Activated CD4-positive, alpha-beta T cell treated with anti-CD3 and anti-CD28 coated beads for 4 hours (primary cell): ENCODE measurements around the gene ZNF385A.
"Not testable (repeated sequence)": the region's sequence is repeated elsewhere in the genome, so short reads cannot be mapped to it uniquely, and the experiment has no call there.

Experiments used
- DNase-seq, 2 donors: peaks; one replicate each; pipeline ENCODE4 v3.0.0-alpha.2; 2020

The ZNF385A gene

DNA sequence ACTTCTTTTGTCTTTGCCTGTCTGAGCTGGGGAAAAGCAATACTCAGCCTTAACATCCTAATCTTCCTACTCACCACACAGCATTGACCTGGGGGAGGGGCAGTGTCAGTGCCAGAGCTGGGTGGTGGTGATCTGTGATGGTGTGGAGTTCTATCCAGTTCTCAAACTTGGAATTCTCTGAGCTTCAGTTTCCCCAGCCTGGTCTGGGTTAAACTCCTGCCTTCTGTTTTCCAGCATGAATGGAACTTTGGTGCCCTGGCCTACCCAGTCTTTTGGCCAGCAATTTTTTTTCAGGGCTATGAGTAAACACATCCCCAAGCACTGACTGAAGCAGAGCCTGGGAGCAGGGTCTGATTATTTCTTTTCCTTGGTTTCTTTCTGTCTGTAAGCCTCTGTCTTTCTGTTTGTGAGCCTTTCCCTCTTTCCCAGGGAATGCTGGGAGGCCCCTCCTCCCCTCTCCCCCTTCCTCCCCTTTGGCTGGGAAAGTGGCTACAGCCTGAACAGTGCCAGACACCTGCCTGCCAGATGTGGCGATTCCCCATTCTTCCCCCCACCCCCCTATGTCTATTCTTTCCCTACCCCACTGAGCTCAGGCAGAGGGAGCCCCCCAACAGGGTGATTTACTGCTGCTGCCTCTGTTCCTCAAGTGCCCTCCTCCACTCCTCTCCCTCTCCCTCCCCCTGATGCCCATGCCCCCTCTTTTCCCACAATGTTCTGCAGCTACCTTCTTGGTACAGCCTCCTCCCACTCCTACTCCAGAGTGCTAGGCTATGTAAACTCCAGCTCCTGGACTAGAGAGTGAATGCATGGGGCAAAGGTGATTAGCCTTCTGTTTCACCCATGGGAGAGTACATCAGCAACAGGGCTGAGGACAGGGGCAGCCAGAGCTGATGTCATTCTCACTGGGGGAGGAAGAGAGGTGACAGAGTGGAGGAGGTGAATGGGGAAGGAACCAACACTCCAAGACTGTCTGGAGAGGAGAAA, 31.4 kb downstream of the ZNF385A start:
- no peak for DNase-seq

DNA sequence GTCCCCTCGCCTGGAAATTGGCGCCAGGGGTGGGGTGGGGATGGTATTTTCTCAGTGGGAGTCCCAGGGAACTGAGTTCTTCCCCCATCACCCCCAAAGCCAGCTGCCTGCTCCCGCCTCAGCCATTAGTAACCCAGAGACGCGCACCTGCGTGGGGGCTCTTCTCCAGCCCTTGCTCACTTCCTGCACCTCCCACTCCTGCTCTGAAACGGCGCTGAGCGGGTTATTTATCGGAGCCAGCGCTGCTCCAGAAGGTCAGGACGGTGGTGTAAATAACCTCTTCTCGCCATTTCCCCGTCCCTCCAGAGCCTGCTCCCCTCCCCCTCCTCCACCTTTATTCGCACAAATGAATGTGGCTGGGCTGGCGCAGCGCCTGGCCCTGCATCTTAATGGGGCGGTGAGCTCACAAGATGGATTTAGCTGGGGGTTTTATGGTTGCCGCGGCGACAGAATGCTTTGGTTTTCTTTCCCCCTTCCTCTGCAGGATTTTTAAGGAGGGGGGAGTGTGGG, 32.5 kb downstream of the ZNF385A start:
- peak; percentile 51 to 58 for DNase-seq

DNA sequence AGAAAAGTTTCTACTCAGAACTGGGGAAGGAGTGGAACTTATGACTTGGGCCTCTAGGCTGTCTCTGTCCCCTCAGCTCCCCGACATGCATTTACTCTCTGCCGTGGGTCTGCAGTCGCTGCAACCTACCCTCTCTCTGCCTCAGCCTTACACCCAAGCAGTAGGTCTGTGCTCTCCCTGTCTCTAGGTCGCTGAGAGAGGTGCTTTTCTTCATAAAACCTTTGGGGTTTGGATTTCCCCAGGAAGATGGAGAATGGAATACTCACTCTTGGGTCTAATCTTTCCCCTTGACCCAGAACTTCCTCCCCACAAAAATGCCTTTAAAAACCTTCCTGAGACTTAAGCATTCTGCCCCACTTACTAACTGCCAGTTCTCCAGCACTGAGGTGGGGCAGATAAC, 33.2 kb downstream of the ZNF385A start:
- DNase-seq: no peak

DNA sequence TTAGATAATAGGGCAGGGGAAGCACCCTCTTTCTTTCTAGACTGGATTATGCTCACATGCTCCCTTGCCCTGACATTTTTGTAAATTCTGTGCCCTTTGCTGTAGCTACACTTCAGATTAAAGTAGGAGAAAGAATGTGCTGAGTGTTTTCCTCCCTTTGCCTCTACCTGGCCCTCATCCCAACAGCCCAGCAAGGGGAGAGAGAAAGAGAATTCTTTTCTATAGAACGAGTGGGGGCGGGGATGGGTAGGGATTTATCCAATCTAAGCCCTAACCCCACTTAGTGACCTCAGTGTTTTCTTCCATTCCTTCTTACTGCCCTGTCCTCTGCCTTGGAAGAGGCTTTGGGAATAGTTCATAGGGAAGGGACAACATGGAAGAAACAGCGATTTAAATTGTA, 33.8 kb downstream of the ZNF385A start:
- DNase-seq: no peak

DNA sequence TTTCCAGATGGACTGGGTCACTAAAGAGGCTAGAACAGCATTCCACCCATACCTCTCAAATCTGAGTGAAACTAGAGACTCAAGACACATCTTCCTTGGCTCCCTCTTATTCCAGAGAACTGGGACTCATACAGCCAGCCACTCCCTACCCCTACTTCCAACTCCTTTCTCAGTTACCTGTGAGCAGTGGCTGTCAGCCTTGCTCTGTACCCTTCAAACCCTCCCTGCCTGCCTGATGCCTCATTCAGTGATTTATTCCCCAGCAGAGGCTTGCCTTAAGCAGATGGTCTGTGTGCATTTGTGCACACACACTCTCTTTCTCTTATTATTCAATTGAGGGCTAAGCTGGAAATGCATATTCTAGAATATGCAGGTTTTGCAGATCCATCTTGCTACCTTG, 34.9 kb downstream of the ZNF385A start:
- no peak for DNase-seq

DNA sequence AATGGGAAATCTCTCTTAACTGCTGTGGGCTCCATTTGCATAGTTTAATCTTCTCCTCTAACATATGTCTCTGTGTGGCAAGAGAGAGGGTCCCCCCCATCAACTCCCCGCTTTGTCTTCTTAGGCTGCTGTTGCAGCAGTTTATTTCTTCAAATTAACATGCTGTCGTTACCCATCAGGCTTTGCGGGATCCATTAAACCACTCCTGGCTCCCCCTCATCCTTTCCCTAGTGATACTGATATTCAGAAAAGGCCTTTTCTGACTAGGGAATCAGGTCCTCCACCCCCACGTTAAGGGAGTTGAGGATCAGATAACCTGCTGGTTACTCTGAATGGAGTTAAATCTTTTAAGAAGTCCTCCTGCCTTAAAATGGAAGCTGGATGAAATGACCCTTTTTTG, 35.5 kb downstream of the ZNF385A start:
- DNase-seq: no peak

DNA sequence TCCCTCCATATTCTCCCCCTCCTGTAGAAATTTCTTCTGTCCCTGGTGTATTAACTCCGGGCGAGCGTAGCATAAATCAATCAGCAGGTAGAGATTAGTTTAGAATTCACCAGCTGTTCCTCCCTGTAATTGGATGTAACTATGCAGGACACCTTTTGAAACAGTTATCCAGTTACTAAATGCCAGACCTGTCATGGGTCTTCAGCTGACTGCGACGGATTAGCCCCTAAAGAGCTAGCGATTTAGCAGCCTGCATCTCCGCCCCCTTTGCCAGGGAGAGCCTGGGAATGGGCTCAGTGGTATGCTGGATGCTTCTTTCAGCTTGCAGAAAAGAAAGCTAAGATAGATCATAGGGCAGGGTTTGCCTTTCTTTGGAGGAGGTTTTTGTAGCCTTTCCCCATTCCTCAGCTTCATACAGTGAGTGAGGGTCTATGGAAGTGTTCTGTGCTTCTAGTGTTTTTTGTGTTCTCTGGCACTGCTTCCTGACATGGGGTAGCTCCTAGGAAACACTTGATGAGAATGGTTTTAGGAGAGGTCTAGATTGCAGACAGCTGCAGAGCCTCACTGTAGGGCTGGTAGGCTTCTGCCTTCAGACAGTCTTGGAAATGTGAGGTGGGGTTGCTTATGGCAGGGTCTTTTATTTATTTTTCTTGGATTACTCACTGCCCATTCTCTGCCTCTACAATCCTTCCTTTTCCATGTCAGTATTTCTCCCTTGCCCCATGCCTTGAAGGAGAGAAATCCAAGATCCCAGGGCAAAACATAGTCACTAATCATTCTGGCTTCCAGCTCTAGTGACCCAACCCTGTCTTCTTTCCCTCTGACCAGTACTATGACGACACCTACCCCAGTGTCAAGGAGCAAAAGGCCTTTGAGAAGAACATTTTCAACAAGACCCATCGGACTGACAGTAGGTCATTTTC, 42.9 kb downstream of the ZNF385A start:
- DNase-seq: no peak

DNA sequence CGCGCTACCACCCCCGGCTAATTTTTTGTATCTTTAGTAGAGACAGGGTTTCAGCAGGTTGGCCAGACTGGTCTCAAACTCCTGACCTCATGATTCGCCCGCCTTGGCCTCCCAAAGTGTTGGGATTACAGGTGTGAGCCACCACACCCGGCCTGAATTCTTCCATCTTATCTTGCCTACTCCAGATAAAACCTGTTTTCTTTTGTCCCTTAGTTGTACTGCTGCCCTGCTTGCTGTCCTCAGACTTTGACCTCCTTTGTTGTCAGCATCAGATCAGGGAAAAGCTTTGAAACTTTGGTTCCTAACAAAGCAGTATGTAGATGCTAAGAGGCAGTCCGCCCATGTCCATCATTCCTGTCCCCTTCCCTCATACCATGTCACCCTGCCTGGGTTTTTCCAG, 43.7 kb downstream of the ZNF385A start:
- no peak for DNase-seq

DNA sequence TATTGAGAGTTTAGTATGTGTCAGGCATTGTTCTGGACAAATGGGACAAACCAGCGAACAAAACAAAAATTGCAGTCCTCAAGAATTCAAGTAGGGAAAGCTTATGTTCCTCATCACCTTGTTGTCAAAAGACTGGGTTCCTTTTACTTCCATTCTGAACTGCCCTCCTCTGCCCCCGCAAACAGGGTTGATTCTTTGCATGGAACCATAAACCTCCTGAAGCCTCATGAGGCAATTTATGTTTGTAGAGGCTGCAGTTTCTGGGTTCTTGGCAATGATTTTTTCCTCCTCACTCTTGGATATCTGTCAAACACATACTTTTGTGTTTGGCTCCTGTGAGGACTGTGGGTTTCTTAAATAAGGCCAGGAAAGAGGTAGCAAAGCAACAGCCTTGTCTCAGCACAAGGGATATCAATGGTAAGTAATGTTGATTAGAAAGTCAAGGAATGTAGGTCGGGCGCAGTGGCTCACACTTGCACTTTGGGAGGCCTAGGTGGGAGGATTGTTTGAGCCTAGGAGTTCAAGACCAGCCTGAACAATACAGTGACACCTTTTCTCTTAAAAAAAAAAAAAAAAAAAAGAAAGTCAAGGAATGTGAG, 45.7 kb downstream of the ZNF385A start:
- DNase-seq: no peak

DNA sequence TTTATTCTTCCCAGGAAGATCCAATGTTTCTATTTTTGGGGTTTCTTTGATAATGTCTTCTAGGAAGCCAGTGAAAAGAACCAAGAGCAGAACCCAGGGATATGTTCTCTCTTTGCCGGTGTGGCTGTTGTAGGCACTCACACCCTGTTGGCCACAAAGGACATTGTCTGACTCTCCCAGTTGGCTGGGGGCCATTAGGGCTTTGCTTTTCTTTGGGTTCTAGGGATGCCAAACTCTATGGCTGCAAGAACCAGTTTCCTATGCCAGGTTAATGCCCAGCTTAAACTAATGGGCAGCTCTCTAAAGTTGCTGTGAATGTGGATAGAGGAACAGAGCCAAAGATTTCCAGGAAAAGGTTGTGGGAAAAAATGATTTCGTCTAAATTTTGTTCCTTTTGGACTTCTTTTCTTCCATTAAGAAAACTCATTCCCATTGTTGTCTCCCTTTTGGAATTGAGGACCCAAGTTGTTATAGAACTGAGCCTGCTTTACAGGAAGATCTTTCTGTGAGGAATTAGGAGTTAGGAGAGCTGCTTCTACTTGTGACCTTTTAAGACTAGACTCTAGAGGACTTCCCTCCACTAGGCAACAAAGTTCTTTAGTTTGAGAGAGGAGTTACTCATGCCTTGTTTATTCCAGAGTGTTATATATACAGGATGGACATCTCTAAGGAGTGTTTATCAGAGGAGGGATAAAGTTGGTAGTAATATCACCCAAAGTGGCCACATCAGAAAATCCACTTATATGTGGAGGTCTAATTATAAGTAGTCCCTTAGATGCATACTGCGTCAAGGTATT, 46.5 kb downstream of the ZNF385A start:
- no peak for DNase-seq

DNA sequence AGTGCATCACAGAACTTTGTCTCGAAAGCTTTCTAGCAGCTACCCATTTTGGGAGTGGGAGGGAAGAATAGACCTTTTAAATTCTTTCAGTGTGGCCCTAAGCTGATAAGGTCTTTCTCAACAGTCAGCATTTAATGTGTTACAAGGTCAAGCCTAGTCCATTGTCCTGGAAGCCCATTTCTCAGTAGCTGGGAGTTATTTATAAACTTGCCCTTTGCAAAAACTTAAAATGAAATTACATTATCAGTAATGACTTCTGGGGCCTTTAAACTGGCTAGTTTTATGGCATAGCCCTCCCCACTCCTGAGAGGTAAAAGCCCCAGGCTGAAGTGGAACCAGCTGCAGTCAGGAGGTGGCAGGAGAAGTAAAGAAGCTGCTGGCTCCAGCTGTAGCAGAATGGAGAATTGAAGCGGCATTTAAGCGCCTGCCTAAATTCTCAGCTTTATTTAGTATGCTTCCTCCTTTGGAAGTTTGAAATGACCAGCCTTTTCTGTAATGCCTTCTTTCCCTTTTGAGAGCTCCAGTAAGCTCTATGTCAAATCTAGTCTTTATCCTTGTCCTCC, 47.2 kb downstream of the ZNF385A start:
- no peak for DNase-seq

DNA sequence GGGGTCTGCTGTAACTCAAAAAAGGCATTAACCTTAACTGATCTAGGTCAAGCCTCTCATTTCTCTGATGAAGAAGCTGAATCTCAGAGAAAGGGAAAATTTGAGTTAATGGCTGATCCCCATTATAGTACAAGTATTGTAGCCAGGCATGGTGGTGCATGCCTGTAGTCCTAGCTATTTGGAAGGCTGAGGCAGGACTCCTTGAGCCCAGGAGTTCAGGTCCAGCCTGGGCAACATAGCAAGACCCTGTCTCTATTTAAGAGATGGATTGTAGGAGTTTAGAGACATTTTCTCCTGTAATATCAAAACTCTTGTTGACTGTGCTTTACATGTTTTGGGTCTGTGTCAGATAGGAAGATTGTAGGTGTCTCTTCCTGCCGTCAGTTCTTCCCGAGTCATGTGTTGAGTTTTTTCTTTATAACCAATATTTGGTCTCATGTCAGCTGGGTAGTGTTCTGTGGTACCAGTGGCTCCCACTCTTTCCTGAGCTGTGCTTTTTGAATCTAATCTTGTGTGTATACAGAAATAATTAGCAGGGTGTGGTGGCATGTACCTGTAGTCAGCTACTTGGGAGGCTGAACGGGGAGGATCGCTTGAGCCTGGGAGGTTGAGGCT, 51.0 kb downstream of the ZNF385A start:
- DNase-seq: no peak

DNA sequence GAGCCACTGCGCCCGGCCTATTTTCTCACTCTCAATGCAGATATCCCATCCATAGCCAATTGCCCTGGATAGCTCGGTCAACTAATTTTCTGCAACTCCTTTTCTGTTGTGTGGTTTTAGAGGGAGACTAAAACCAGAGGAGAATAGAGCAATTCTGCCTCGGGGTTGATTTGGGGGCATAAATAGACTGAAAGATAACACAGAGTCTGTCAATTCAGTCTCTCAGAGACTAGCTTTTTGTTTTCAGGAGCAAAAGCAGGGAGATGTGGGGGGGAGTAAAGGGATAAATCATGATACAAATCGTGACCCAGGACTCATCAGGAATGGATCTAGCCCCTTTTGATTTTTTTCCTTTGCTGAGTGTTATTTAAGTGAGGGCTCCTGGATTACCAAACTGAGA, 53.1 kb downstream of the ZNF385A start:
- DNase-seq: no peak

DNA sequence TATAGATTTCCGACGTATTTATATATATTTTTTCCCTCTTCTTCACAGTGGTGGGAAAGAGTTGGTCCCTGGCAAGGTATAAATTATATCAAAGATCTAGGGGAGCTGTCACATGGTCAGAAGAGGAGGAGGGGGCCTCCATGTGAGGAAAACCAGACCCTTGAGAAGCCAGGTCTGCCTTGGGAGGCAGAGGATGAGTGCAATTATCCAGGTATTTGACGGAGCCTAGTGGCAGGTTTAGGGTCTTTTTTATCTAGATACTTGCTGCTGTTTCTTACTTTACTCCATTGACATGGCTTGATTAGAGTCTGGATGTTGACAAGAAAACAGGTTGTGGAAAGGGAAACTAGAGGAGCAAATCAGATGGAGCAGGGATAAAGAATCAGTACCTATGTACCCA, 54.1 kb downstream of the ZNF385A start:
- no peak for DNase-seq

DNA sequence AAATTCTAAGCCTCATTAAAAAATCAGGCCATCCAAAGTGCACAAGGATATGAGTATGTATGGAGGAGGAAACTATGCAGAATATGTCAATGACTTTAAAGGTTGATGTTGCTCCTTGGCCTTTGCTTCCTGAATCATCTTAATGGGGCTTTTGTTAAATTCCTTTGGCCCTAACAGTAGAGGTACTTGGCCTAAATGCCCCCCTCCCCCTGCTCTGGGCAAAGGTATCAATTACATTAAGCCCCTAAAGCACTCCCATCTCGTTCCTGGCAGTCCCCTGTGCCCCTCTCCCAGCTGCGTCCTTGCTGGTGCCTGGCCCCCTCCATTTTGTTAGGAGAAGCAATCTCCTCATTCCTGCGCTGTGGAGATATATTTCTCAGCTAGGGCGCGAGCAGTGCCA, 54.8 kb downstream of the ZNF385A start:
- DNase-seq: no peak

DNA sequence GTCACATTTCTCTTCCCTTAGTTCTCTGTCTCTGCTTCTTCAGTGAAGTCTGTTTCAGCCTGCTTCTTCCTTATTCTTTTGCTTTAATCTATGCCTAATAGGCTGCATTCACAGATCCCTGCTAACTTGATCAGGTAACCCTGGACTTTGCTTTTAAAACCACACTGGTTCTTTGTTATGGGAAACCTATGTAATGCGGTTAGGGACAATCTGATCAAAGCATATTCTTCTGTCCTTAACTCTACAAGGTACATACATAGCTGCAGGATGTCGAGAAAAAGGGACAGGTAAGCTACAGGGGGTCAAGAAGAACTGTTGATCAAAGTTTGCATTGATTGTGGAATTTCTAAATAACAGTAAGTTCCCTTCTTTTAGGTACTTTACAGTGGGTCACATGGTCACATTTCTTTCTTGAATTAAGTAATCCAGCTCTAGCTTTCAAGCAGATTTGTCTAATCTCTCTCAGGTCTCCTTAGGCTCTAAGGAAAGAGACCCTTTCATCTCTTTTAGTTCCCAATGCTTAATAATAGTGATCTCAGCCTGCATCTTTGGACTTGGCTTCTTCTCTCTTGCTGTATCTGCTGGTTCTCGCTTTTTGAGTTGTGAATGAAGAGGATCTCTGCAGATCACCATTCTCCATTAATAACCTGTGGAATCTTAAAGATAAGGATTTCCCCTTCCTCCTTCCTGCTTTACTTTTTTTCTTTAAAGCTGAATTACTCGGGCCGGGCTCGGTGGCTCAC, 55.8 kb downstream of the ZNF385A start:
- DNase-seq: no peak

DNA sequence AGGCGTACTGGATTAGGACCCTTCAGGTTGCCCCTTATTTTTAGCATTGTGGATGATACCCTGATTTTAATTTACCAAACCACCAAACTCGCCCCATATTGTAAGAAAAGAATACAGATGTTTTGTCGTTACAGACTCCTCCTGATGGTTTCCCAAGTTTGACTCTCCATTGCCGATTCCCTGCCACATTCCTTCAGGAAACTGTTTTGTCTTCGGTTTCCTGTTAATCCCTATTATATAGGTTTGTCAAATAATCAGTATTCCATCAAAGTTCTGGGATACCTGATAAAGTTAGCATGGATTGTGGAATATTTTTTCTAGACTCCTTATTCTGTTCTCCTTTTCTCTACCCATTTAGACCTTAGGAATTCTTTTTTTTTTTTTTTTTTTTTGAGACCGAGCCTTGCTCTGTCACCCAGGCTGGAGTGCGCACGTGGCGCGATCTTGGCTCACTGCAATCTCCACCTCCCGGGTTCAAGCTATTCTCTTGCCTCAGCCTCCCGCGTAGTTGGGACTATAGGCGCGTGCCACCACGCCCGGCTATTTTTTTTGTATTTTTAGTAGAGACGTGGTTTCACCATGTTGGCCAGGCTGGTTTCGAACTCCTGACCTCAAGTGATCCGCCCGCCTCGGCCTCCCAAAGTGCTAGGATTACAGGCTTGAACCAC, 59.0 kb downstream of the ZNF385A start:
- DNase-seq: not testable (repeated sequence)

DNA sequence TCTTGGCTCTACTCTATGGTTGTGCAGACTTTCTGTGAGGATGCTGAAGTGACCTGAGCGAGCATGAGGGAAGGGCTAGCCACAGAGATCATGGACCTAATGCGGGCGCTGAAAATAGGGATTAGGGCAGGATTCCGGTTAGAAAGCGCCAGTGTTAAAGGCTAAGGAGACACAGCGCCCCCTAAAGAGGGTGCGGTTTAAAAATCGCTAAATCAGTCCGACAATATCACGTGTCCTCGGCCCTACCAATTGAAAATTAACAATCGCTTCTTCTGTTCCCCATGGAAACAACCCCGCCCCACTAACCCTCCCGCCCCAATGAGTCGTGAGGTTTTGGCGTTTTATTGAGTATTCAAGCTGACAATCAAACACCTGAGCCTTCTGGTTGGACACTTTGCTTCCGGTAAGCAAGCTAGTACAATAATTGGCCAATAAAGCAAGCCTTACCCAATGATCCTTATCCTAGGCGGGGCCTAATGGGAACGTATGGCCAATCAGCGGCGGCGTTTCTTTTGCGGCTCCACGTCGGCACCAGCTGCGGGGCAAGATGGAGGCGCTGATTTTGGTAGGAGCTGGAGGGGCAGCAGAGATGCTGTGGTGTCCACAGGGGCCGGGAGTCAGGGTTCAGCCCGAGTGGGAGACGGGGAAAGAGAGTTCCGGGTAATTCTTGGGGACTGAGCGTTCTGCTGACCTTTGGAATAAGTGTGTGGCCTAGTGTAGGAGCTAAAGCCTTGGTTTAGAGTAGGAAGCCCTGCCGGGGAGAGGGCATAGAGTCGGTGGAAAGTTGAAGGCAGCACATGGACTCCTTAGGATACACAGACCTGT, 59.7 kb downstream of the ZNF385A start, which contains the start of gene COPZ1:
TSS of gene COPZ1 (plus strand) at position 515 of the 825 bp plus-strand sequence. CDS start at position 548, 33 bp downstream.
- DNase-seq: peak; percentile 89 to 91

DNA sequence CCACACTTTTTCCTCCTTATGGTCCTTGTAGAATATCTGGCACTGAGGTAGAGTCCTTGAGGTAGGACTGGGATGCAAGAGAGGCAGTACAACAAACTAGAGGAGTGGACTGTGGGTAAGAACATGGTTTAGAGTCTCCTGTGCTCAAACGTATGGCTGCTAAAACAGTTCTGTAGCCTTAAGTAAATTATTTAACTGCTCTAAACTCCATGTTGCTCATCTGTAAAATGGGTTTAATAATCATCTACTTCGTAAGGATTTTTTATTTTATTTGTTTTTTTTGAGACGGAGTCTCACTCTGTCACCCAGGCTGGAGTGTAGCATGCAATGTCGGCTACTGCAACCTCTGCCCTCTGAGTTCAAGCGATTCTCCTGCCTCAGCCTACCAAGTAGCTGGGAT, 63.2 kb downstream of the ZNF385A start:
- no peak for DNase-seq
